DMS153 treated with DMSO at 0.1 percent for 48 hours (cell line): ENCODE data around the gene HERC4.
"Not testable (repeated sequence)": the region's sequence is repeated elsewhere in the genome, so short reads cannot be mapped to it uniquely, and the experiment has no call there.

Experiments used
- DNase-seq: peaks from one replicate; lab custom pipeline; 2025; ENCODE audit not compliant: unreplicated experiment; lab: John Stamatoyannopoulos, UW

The HERC4 gene

DNA sequence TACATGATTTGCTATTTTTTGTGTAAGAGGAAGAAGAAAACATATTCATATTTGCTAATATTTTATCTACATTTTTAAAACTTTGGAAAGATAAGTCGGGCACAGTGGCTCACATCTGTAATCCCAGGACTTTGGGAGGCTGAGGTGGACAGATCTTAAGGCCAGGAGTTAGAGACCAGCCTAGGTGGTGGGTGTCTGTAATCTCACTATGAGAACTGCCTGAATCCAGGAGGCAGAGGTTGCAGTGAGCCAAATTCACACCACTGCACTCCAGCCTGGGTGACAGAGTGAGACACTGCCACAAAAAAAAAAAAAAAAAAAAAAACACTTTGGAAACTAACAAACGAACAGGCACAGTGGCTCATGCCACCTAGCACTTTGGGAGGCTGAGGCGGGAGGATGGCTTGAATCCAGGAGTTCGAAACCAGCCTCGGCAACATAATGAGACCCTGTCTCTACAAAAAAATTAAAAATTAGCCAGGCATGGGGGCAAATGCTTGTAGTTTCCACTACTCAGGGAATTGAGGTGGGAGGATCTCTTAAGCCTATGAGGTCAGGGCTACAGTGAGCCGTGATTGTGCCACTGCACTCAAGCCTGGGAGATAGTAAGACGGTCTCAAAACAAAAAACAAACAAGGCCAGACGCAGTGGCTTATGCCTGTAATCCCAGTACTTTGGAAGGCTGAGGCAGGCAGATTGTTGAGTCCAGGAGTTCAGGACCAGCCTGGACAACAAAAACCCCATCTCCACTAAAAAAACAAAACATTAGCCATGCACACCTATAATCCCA is 25.6 kb downstream of the HERC4 start:
- DNase-seq = no peak

DNA sequence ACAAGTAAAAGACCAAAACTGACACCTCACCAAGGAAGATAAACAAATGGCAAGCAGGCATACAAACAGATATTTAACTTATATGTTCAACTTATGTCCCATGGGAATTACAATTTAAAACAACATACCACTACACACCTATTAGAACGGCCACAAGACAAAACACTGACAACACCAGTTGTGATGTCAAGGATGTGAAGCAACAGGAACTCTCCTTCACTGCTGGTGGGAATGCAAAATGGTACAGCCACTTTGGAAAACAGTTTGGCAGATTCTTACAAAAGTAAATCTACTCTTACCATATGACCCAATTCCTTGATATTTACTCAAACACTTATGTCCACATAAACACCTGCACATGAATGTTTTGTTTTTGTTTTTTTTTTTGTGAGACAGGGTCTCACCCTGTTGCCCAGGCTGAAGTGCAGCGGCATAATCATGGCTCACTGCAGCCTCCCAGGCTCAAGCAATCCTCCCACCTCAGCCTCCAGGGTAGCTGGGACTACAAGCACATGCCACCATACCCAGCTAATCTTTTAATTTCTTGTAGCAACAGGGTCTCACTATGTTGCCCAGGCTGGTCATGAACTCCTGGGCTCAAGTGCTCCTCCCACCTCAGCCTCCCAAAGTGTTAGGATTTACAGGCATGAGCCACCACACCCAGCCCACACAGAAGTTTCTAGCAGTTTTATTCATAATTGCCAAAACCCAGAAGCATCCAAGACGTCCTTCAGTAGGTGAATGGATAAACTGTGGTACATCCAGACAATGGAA is 27.3 kb downstream of the HERC4 start:
- no peak for DNase-seq

DNA sequence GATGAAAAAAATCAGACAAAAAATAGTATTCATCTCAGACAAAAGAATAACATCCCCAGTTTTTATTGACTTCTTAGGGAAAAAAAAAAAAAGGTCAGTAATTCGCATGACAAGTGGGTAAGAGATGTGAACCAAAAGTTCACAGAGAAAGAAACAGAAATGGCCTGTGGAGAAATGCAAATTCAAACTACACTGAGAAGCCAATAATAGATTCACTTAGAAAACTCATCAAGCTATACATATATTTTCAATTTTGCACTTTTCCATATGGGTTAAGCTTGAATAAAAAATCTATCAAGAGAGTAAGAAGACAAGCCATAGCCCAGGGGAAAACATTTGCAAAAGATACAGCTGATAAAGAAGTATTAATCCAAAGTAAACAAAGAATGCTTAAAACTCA is 28.0 kb downstream of the HERC4 start:
- DNase-seq = no peak

DNA sequence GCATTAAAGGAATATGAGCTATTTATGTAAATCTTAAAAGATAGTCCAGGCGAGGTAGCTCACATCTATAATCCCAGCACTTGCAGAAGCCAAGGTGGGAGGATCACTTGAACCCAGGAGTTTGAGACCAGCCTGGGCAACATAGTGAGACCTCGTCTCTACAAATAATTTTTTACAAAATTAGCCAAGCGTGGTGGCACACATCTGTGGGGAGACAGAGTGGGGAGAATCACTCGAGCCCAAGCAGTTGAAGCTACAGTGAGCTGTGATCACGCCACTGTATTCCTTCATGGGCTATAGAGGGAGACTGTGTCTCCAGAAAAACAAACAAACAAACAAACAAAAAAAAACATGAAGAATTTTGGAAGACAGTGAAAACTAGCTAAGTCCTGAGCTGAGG is 28.4 kb downstream of the HERC4 start:
- no peak for DNase-seq

DNA sequence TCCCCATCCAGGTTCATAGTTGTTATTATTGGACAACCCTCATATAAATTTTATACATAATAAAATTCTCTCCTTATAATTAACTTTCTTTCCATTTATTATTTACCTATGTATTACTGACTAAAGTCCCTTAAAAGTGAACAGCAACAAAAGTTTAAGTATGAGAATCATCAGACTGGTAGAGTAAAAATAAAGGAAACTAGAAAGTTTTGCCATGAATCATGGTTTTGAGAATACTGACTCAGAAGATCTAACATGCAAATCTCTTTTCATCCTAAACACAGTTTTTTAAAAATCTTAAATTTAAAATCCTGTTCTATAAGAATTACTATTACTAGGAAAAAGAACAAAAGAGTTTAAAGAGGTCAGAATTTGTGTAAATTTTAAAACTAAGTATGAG is 32.1 kb downstream of the HERC4 start:
- no peak for DNase-seq

DNA sequence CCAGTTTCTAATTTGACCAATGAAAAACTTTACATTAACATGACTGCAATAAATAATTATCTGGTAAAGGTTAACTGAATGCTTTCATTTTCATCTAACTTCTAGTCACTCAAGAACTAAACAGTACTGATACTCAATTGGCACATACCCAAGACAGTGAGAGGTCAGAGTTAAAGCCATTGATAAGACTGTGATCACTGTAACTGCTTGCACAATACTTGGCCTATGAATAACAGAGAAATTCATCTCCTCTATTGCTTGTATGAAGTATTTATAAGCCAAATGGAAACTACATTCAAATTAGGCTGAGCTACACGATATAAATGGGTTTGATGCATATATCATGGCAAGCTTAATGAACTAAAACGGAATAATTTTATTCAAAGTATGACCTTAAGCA is 43.0 kb downstream of the HERC4 start:
- no peak for DNase-seq

DNA sequence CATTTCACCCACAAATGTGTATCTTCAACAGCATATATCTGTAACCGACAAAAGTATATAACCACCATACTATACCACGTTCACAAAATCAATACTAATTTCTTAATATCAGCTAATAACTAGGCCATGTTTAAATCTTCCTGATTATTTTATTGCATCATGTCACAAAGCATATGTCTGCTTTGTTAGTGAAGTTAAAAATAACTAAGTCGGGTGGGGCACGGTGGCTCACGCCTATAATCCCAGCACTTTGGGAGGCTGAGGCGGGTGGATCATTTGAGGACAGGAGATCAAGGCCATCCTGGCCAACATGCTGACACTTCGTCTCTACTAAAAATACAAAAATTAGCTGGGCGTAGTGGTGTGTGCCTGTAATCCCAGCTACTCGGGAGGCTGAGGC is 47.7 kb downstream of the HERC4 start:
- no peak for DNase-seq

DNA sequence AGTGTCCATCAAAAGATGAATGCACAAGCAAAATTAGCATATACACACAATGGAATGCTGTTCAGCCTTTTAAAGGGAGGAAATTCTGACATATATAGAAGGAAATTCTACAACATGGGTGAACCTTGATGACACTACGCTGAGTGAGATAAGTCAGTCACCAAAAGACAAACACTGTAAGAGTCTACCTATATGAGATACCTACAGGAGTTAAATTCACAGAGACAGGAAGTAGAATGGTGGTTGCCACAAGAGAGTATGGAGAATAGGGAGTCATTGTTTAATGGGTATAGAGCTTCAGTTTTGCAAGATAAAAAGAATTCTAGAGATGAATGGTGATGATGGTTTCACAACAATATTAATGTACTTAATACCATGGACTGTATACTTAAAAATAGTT is 51.8 kb downstream of the HERC4 start:
- DNase-seq = no peak

DNA sequence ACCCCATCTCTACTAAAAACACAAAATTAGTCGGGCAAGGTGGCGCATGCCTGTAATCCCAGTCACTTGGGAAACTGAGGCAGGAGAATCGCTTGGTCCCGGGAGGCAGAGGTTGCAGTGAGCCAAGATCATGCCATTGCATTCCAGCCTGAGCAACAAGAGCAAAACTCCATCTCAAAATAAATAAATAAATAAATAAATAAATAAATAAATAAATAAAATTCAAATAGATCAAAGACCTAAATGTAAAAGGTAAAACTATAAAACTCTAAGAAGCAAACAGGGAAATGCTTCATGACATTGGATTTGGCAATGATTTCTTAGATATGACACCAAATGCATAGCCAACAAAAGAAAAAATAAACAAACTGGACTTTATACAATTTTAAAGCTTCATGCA is 52.8 kb downstream of the HERC4 start:
- not testable (repeated sequence) for DNase-seq

DNA sequence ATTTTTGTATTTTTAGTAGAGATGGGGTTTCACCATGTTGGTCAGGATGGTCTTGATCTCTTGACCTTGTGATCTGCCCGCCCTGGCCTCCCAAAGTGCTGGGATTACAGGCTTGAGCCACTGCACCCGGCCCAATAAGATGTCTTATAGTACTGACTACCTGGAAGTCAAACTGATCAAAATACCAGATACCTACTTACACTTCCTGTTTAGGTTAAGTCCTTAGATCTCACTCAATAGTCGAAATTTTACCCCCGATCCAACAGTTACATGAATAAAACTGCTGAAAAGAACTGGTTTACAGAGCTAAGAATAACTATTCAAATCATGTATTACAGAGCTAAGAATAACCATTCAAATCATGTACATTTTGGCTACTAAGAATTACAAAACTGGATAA is 58.6 kb downstream of the HERC4 start:
- DNase-seq = not testable (repeated sequence)

DNA sequence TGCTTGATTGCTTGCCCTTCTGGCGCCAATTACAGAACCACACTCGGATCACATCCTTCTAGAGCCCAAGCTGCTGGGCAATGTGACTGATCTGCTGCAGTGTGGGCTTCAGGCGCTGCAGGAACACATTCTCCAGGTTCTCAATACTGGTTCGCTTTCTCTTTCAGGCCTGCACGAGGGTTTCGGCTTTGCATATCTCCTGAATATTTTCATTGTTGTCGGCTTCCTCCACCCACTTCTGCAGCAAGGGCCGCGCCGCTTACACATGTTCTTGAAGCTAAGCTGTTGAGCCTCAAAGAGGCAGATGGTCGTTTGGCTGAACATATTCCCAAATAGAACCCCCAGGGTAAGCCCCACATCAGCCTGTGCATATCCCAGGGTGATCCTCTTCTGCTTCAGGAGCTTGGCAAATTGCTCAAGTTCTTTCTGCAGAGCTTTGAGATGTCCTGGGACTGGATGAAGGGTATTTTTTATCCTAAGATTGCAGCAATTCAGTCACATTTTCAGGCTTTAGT is 64.6 kb downstream of the HERC4 start:
- no peak for DNase-seq

DNA sequence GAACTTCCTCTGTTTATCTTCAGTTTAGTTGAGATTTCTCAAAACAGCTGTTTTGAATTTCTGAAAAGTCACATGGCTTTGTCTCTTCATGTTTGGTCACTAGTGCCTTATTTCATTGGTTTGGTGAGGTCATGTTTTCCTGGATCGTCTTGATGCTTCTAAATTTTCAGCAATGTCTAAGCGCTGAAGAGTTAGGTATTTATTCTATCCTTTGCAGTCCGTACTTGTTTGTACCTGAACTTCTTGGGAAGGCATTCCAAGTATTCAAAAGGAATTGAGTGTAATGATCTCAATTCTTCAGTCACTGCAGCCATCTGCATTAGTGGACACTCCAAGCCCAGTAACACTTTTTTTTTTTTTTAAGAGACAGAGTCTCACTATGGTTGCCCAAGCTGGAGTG is 67.7 kb downstream of the HERC4 start:
- DNase-seq = no peak

DNA sequence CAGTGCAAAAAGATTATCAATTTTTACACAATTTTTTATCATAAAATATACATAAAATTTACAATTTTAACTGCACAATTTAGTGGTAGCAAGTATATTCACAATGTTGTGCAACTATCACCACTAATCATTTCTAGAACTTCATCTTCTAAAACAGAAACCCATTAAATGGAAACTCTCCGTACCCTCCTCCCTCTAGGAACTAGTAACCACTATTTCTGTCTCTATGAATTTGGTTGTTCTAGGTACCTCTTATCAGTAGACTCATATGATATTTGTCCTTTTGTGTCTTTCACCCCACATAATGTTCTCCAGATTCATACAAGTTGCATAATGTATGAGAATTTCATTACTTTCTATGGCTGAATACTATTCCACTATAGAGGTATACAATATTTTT is 73.5 kb downstream of the HERC4 start:
- no peak for DNase-seq

DNA sequence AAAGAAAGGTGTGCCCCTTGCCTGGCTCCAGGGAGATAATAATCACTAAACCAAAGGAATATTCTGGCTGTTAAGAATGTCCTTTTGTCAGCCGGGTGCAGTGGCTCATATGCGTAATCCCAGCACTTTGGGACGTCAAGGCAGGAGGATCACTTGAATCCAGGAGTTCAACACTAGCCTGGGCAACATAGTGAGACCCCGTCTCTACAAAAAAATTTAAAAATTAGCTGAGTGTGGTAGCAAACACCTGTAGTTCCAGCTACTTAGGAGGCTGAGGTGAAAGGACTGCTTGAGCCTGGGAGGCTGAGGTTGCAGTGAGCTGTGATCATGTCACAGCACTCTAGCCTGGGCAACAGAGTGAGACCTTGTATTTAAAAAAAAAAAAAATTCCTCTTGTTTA is 74.1 kb downstream of the HERC4 start:
- DNase-seq = no peak

DNA sequence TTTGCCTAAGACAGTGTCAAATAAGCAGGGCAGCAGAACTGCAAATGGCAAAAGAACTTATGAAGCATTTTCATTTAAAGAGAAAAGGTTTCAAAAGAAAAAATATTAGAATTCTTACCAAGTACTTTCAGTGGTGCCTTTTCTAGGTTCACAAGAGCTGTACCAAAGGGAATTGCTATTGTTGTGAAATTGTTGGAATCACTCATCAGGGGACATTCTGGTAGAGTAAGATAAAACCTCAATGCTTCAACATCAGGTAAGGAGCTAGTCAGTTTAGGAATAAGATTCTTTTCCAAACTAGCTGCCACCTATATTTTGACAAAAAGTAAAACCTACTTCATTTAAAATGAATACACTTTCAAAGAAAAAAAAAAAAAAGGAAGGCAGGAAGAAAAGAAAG is 85.0 kb downstream of the HERC4 start:
- DNase-seq = no peak

DNA sequence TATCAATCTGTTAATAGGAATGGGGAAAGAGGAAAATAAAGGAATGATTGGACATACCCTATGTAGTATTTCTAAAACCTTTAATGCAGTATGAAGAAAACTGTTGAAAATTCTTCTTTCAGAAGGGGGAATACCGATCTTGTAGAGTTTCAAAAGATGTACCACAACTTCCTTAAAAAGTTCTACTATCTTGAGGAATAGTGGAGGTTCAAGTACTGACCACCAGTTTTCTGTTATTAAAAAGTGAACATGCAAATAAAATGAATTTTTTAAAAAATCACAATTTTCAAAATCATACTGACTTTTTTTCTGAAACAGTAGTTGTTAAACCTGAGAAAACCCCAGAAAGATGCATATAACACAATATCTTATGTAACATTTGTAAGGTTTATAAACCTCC is 86.5 kb downstream of the HERC4 start:
- no peak for DNase-seq

DNA sequence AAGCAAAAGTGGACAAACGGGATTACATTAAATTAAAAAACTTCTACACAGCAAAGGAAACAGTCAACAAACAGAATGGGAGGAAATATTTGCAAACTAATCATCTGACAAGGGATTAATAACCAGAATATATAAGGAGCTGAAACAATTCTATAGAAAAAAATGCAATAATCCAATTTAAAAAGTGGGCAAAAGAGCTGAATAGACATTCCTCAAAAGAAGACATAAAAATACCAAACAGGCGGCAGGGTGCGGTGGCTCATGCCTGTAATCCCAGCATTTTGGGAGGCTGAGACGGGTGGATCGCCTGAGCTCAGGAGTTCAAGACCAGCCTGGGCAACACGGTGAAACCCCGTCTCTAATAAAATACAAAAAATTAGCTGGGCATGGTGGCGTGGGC is 92.5 kb downstream of the HERC4 start:
- not testable (repeated sequence) for DNase-seq

DNA sequence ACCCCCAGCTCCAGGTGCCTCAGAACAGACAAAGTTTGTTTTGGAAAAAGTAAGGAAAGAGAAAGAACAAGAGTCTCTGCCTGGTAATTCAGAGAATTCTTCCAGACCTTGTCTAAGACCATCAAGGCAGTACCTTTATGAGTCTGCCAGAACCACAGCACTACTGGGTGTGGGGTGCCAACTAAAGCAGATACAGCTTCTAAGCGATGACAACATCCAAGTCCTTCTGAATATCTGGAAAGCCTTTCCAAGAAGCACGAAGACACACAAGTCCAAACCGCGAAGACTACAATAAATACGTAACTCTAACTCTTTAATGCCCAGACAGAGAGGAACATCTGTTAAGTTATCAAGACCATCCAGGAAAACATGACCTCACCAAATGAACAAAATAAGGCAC is 96.3 kb downstream of the HERC4 start:
- DNase-seq = no peak

DNA sequence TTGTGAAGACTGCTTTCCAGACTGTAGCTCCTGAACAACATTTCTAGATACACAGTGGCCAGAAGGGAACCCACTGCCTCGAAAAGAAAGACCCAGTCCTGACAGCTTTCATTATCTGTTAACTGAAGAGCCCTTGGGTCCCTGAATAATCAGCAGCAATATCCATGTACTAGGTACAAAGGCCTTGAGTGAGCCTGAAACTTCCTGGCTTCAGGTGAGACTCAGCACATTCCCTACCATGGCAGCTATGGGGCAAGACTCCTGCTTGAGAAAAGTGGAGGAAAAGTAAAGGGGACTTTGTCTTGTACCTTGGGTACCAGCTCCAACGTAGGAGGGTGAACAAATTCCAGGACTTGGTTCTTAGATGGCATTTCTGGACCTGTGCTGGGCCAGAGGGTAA is 97.8 kb downstream of the HERC4 start:
- no peak for DNase-seq

DNA sequence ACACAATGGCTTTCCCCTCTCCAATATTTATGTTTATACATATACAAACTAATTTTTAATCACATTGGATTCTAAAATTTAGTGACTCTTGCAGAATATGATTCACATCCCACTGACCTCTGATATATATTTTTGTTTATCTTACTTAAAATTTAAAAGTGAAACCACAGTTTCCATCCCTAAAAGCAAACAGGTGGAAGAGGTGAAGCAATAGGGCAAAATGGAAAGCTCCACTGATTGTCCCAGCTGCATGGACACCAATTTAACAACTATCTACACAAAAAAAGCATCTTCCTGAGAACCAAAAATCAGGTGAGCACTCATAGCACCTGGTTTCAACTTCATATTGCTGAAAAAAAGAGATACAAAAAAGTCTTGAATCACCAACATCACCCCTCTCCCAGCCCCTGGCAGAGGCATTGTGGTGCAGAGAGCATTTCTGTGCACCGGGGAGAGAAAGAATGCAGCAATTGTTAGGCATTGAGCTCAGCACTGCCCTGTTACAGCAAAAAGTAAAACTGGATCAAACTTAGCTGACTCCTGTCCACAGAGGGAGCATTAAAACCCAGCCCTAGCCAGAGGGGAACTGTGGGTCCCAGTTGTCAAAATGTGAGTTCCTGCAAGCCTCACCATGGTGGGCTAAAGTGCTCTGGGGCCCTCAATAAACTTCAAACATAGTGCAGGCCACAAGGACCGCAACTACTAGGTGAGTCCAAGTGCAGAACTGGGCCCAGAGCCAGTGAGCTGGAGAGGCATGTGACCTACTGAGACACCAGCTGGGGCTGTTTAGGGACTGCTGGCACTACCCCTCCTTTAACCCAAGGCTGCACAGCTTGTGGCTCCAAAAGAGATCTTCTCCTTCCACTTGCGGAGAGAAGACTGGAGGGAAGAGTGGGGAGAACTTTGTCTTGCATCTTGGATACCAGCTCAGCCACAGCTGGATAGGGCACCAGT is 98.5 kb downstream of the HERC4 start:
- DNase-seq = no peak

DNA sequence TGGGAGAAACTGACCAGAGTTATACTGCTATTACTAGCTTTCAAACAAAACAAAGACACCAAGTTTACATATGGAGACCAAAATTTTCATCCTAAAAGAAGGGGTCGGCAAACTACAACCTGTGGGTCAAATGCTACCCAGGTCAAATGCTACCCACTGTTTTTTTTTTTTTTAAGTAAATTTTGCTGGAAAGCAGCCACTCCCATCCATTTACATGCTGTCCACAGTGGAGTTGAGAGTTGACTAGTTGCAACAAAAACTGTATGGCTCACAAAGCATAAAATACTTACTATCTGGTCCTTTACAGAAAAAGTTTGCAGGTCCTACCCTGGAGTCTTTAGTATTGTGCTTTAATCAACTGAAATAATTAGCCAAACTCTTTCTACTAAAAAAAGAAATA is 99.2 kb downstream of the HERC4 start:
- no peak for DNase-seq
